HepG2 (cell line): Measurements from ENCODE around the gene PRDM12. TPM values are rescaled to one million over a fixed set of nuclear protein-coding genes. Genes with fewer than 3 reads are reported as not detected.

ENCODE experiments used
- DPF2 ChIP-seq: sonication (generic); formaldehyde crosslinking; IDR thresholded peaks from 2 replicates; pipeline ENCODE4 v1.4.0; 2020; ENCODE audit warnings: mild to moderate bottlenecking, low read depth, missing genetic modification reagents, borderline replicate concordance
- EED ChIP-seq: sonication (generic); formaldehyde crosslinking; IDR thresholded peaks from 2 replicates; pipeline ENCODE4 v1.5.0; 2020; ENCODE audit warnings: mild to moderate bottlenecking, missing genetic modification reagents
- FOXC1 ChIP-seq: sonication (generic); formaldehyde crosslinking; IDR thresholded peaks from 2 replicates; pipeline ENCODE4 v1.8.0; 2022; ENCODE audit warnings: mild to moderate bottlenecking, missing genetic modification reagents, borderline replicate concordance
- HNF4G ChIP-seq, 2 experiments: sonication (generic) in 1 of 2; formaldehyde crosslinking in 1 of 2; IDR thresholded peaks; 2 replicates each; pipeline versions ENCODE4 v1.4.0 to v1.6.1; 2011 to 2020; ENCODE audit warnings: borderline replicate concordance in 2 of 2, low read depth in 2 of 2, mild to moderate bottlenecking in 2 of 2, low read length in 1 of 2, missing genetic modification reagents in 1 of 2, moderate library complexity in 1 of 2
- HNRNPH1 ChIP-seq: fragments of 200-400 bp; formaldehyde crosslinking; optimal IDR thresholded peaks from 2 replicates; pipeline ENCODE3; 2017; ENCODE audit warnings: mild to moderate bottlenecking, low read depth, low read length
- IRF2 ChIP-seq: IDR thresholded peaks from 2 replicates; pipeline ENCODE4 v1.6.1; 2018; ENCODE audit warnings: missing genetic modification reagents, missing compliant biosample characterization
- KDM6A ChIP-seq: IDR thresholded peaks from 2 replicates; pipeline ENCODE4 v1.6.1; 2016; ENCODE audit warnings: low read depth
- THYN1 ChIP-seq: sonication (generic); formaldehyde crosslinking; IDR thresholded peaks from 2 replicates; pipeline ENCODE4 v1.8.1; 2023; ENCODE audit warnings: low read depth, mild to moderate bottlenecking, moderate library complexity, missing genetic modification reagents, borderline replicate concordance
- XRCC5 ChIP-seq: fragments of 200-400 bp; formaldehyde crosslinking; optimal IDR thresholded peaks from 2 replicates; pipeline ENCODE3; 2017; ENCODE audit warnings: mild to moderate bottlenecking, low read length
- ZFY ChIP-seq: sonication (generic); formaldehyde crosslinking; IDR thresholded peaks from 2 replicates; pipeline ENCODE4 v1.4.0; 2020; ENCODE audit warnings: missing genetic modification reagents
- ZNF232 ChIP-seq: sonication (generic); formaldehyde crosslinking; IDR thresholded peaks from 2 replicates; pipeline ENCODE4 v1.4.0; 2020; ENCODE audit warnings: missing genetic modification reagents, borderline replicate concordance
- ZNF383 ChIP-seq: sonication (generic); formaldehyde crosslinking; IDR thresholded peaks from 2 replicates; pipeline ENCODE4 v1.4.0; 2020; ENCODE audit warnings: missing genetic modification reagents, mild to moderate bottlenecking, borderline replicate concordance
- ZNF850 ChIP-seq: sonication (generic); formaldehyde crosslinking; conservative IDR thresholded peaks from 2 replicates; pipeline ENCODE4 v1.9.0; 2021; ENCODE audit warnings: mild to moderate bottlenecking, missing genetic modification reagents
- ZSCAN21 ChIP-seq: sonication (generic); formaldehyde crosslinking; IDR thresholded peaks from 2 replicates; pipeline ENCODE4 v1.8.0; 2022; ENCODE audit warnings: mild to moderate bottlenecking, missing genetic modification reagents, moderate library complexity, borderline replicate concordance
- ZSCAN31 ChIP-seq: sonication (generic); formaldehyde crosslinking; IDR thresholded peaks from 2 replicates; pipeline ENCODE4 v1.5.0; 2020; ENCODE audit warnings: low read depth, mild to moderate bottlenecking, missing genetic modification reagents
- polyA plus RNA-seq, 8 experiments: library from polyadenylated mRNA; depleted of rRNA in 3 of 8; stranded (reverse) in 7 of 8; unstranded in 1 of 8; fragments of >200 nt; fragmentation: Illumina TruSeq in 4 of 8; extraction: Trizol in 4 of 8; gene quantifications; 2 replicates each; pipeline versions ENCODE4 v1.2.1 to v1.2.3, GENCODE V29; 2011 to 2016; ENCODE audit warnings: low read depth in 4 of 8, missing spikeins in 1 of 8, mixed read lengths in 1 of 8; ENCODE audit not compliant: insufficient read depth in 1 of 8
- total RNA-seq, 5 experiments: library from RNA; depleted of rRNA; stranded (reverse); fragments of >200 nt; fragmentation: Illumina TruSeq; extraction: Trizol; gene quantifications; 2 replicates each; pipeline ENCODE4 v1.2.3, GENCODE V29; 2016; ENCODE audit warnings: low read depth in 1 of 5
- TF ChIP-seq, protein P1 (sequence below): sonication (generic); formaldehyde crosslinking; IDR thresholded peaks from 2 replicates; pipeline ENCODE4 v1.5.0; 2020; ENCODE audit warnings: mild to moderate bottlenecking, missing genetic modification reagents, borderline replicate concordance
- TF ChIP-seq, protein P2 (sequence below): IDR thresholded peaks from 2 replicates; pipeline ENCODE4 v1.6.1; 2016; ENCODE audit warnings: low read depth, missing genetic modification reagents, missing compliant biosample characterization
- TF ChIP-seq, protein P3 (sequence below): IDR thresholded peaks from 2 replicates; pipeline ENCODE4 v1.6.1; 2016; ENCODE audit warnings: missing genetic modification reagents, missing compliant biosample characterization

The PRDM12 gene
- total and polyA plus RNA-seq, 2 of the 13 experiments (the other 11 are each of a cell fraction or from before 2014, with no cell fraction given), result 0.04 to 0.07 TPM

DNA sequence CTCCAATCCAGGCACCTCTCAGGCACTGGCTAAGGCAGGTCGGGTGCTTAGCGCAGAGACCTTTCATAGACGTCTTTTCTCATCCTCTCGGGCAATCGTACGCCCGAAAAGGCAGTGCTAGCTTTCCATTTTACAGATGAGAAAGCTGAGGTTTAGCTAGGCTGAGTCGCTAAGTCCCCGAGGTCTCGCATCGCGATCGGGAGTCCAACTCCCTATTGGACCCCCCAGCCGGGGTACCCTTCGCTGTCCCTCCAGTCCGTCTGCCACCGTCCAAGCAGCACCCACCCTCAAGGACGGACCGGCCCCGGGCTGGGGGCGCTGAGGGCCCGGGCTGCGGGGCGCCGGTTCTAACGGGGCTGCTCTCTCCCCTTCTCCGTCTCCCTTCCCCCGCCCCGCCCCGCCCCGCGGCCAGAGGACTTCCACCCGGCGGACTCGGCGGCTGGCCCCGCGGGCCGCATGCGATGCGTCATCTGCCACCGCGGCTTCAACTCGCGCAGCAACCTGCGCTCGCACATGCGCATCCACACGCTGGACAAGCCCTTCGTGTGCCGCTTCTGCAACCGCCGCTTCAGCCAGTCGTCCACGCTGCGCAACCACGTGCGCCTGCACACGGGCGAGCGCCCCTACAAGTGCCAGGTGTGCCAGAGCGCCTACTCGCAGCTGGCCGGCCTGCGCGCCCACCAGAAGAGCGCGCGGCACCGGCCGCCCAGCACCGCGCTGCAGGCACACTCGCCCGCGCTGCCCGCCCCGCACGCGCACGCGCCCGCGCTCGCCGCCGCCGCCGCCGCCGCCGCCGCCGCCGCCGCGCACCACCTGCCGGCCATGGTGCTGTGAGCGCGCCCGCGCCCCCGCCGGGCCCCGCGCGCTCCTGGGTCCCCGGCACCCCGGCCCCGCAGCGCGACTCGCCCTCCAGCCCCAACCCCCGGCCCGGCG lies 16.7 kb downstream of the PRDM12 start (continued):
- TF ChIP-seq, protein P1, sequence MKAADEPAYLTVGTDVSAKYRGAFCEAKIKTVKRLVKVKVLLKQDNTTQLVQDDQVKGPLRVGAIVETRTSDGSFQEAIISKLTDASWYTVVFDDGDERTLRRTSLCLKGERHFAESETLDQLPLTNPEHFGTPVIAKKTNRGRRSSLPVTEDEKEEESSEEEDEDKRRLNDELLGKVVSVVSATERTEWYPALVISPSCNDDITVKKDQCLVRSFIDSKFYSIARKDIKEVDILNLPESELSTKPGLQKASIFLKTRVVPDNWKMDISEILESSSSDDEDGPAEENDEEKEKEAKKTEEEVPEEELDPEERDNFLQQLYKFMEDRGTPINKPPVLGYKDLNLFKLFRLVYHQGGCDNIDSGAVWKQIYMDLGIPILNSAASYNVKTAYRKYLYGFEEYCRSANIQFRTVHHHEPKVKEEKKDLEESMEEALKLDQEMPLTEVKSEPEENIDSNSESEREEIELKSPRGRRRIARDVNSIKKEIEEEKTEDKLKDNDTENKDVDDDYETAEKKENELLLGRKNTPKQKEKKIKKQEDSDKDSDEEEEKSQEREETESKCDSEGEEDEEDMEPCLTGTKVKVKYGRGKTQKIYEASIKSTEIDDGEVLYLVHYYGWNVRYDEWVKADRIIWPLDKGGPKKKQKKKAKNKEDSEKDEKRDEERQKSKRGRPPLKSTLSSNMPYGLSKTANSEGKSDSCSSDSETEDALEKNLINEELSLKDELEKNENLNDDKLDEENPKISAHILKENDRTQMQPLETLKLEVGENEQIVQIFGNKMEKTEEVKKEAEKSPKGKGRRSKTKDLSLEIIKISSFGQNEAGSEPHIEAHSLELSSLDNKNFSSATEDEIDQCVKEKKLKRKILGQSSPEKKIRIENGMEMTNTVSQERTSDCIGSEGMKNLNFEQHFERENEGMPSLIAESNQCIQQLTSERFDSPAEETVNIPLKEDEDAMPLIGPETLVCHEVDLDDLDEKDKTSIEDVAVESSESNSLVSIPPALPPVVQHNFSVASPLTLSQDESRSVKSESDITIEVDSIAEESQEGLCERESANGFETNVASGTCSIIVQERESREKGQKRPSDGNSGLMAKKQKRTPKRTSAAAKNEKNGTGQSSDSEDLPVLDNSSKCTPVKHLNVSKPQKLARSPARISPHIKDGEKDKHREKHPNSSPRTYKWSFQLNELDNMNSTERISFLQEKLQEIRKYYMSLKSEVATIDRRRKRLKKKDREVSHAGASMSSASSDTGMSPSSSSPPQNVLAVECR (CRISPR knock-in tag), result peak; percentile 75
- TF ChIP-seq, protein P2, sequence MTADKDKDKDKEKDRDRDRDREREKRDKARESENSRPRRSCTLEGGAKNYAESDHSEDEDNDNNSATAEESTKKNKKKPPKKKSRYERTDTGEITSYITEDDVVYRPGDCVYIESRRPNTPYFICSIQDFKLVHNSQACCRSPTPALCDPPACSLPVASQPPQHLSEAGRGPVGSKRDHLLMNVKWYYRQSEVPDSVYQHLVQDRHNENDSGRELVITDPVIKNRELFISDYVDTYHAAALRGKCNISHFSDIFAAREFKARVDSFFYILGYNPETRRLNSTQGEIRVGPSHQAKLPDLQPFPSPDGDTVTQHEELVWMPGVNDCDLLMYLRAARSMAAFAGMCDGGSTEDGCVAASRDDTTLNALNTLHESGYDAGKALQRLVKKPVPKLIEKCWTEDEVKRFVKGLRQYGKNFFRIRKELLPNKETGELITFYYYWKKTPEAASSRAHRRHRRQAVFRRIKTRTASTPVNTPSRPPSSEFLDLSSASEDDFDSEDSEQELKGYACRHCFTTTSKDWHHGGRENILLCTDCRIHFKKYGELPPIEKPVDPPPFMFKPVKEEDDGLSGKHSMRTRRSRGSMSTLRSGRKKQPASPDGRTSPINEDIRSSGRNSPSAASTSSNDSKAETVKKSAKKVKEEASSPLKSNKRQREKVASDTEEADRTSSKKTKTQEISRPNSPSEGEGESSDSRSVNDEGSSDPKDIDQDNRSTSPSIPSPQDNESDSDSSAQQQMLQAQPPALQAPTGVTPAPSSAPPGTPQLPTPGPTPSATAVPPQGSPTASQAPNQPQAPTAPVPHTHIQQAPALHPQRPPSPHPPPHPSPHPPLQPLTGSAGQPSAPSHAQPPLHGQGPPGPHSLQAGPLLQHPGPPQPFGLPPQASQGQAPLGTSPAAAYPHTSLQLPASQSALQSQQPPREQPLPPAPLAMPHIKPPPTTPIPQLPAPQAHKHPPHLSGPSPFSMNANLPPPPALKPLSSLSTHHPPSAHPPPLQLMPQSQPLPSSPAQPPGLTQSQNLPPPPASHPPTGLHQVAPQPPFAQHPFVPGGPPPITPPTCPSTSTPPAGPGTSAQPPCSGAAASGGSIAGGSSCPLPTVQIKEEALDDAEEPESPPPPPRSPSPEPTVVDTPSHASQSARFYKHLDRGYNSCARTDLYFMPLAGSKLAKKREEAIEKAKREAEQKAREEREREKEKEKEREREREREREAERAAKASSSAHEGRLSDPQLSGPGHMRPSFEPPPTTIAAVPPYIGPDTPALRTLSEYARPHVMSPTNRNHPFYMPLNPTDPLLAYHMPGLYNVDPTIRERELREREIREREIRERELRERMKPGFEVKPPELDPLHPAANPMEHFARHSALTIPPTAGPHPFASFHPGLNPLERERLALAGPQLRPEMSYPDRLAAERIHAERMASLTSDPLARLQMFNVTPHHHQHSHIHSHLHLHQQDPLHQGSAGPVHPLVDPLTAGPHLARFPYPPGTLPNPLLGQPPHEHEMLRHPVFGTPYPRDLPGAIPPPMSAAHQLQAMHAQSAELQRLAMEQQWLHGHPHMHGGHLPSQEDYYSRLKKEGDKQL, result no peak
- TF ChIP-seq, protein P3, sequence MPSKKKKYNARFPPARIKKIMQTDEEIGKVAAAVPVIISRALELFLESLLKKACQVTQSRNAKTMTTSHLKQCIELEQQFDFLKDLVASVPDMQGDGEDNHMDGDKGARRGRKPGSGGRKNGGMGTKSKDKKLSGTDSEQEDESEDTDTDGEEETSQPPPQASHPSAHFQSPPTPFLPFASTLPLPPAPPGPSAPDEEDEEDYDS, result peak; percentile 47; the same call in 1 of the 2 replicates
- peak; percentile 43; the same call in 1 of the 2 replicates for TF ChIP-seq IRF2 (CRISPR knock-in tag)
- no peak for TF ChIP-seq ZNF850 (CRISPR knock-in tag)
- no peak for TF ChIP-seq XRCC5
- no peak for TF ChIP-seq KDM6A (CRISPR knock-in tag)
- no peak for TF ChIP-seq HNF4G (IDR thresholded peaks at IDR 0.05; ENCODE audit: borderline replicate concordance, low read depth, low read length)
- no peak for TF ChIP-seq HNF4G (CRISPR knock-in tag; IDR thresholded peaks at IDR 0.05; ENCODE audit: borderline replicate concordance, low read depth)
- TF ChIP-seq ZSCAN21 (CRISPR knock-in tag), result peak; percentile 81
- no peak for TF ChIP-seq HNRNPH1
- no peak for TF ChIP-seq THYN1
- peak; percentile 88 for TF ChIP-seq ZNF232 (CRISPR knock-in tag)
- TF ChIP-seq FOXC1 (CRISPR knock-in tag), result no peak; the same call in 1 of the 2 replicates
- TF ChIP-seq ZFY (CRISPR knock-in tag), result peak; percentile 79
- peak; percentile 88 for TF ChIP-seq ZSCAN31 (CRISPR knock-in tag)
- TF ChIP-seq DPF2 (CRISPR knock-in tag), result no peak
- TF ChIP-seq ZNF383, result no peak
- TF ChIP-seq EED (CRISPR knock-in tag), result peak; percentile 74; the same call in 1 of the 2 replicates
